Hepatocyte (in vitro differentiated cells): ENCODE data around the gene DVL1. TPM values are rescaled to one million over a fixed set of nuclear protein-coding genes. Genes with fewer than 3 reads are reported as not detected.

Experiments used
- DNase-seq: peaks from one replicate; pipeline ENCODE4 v3.0.0-alpha.2; 2016; ENCODE audit warnings: low spot score
- H2AFZ ChIP-seq: fragments of 200-600 bp; sonication (generic); 2 replicates; pipeline ENCODE4 v1.6.0; 2016; ENCODE audit warnings: antibody characterized with exemption, mild to moderate bottlenecking
- H3K27ac ChIP-seq: fragments of 200-600 bp; sonication (generic); 2 replicates; pipeline ENCODE4 v1.5.1; 2016; ENCODE audit warnings: mild to moderate bottlenecking
- H3K27me3 ChIP-seq: fragments of 200-600 bp; sonication (generic); 2 replicates; pipeline ENCODE4 v1.6.1; 2016
- H3K36me3 ChIP-seq: fragments of 200-600 bp; sonication (generic); replicated peaks from 2 replicates; pipeline ENCODE4 v1.5.1; 2016; ENCODE audit warnings: low read depth; ENCODE audit not compliant: insufficient read depth
- H3K4me1 ChIP-seq: fragments of 200-600 bp; sonication (generic); 2 replicates; pipeline ENCODE4 v1.5.1; 2016; ENCODE audit warnings: mild to moderate bottlenecking, moderate library complexity; ENCODE audit not compliant: insufficient read depth
- H3K4me2 ChIP-seq: fragments of 200-600 bp; sonication (generic); 2 replicates; pipeline ENCODE4 v1.6.0; 2016
- H3K4me3 ChIP-seq: fragments of 200-600 bp; sonication (generic); 2 replicates; pipeline ENCODE4 v1.5.1; 2016; ENCODE audit warnings: mild to moderate bottlenecking
- H3K79me2 ChIP-seq: fragments of 200-600 bp; sonication (generic); 2 replicates; pipeline ENCODE4 v1.6.0; 2017; ENCODE audit warnings: mild to moderate bottlenecking
- H3K9me2 ChIP-seq: fragments of 200-600 bp; sonication (generic); replicated peaks from 2 replicates; pipeline ENCODE4 v1.6.0; 2017; ENCODE audit warnings: mild to moderate bottlenecking; ENCODE audit not compliant: insufficient read depth
- H3K9me3 ChIP-seq: fragments of 200-600 bp; sonication (generic); 2 replicates; pipeline ENCODE4 v1.5.1; 2016; ENCODE audit warnings: low read depth, mild to moderate bottlenecking
- H4K20me1 ChIP-seq: fragments of 200-600 bp; sonication (generic); 2 replicates; pipeline ENCODE4 v1.6.0; 2016; ENCODE audit warnings: mild to moderate bottlenecking; ENCODE audit not compliant: insufficient read depth, poor library complexity, severe bottlenecking
- CTCF ChIP-seq: fragments of 200-600 bp; sonication (generic); IDR thresholded peaks from 2 replicates; pipeline ENCODE4 v1.5.1; 2016; ENCODE audit warnings: antibody characterized with exemption, mild to moderate bottlenecking; ENCODE audit not compliant: poor library complexity
- EZH2 ChIP-seq: fragments of 200-600 bp; sonication (generic); IDR thresholded peaks from 2 replicates; pipeline ENCODE4 v1.6.1; 2016; ENCODE audit warnings: antibody characterized with exemption, mild to moderate bottlenecking, borderline replicate concordance
- EZH2phosphoT487 ChIP-seq: fragments of 200-600 bp; sonication (generic); IDR thresholded peaks from one replicate; pipeline ENCODE4 v1.6.1; 2018; ENCODE audit warnings: antibody characterized with exemption, mild to moderate bottlenecking, low read depth, moderate library complexity; ENCODE audit not compliant: unreplicated experiment, severe bottlenecking
- WGBS: methylation state at CpG from one replicate; pipeline ENCODE4 v1.1.6; 2016; ENCODE audit warnings: low lambda C conversion rate; ENCODE audit errors: missing lambda C conversion rate; 5-methylcytosine and 5-hydroxymethylcytosine counted together
- polyA plus RNA-seq: library from polyadenylated mRNA; unstranded; fragments of >200 nt; fragmentation: Nextera tagmentation; extraction: Ambion mirVana; gene quantifications from 2 replicates; pipeline ENCODE4 v1.2.1, GENCODE V29; 2016
- total RNA-seq: library from RNA; depleted of rRNA; stranded (reverse); fragments of >200 nt; gene quantifications from 2 replicates; pipeline ENCODE4 v1.2.3, GENCODE V29; 2014

The DVL1 gene
- total and polyA plus RNA-seq, 2 experiments from 2014 or later = 49.1 to 61.6 TPM

GRCh38 chr1:1291548-1292441 is 57.4 kb downstream of the DVL1 start:
- no peak overlapping the region for H2AFZ ChIP-seq
- no peak overlapping the region for H3K27ac ChIP-seq
- no peaks in the 10 kb centered on the region for H3K27me3 ChIP-seq
- H4K20me1 ChIP-seq = no peaks in the 10 kb centered on the region
- H3K36me3 ChIP-seq = no peaks in the 10 kb centered on the region
- H3K9me3 ChIP-seq = no peaks in the 10 kb centered on the region
- no peaks in the 10 kb centered on the region for H3K4me1 ChIP-seq
- no peak overlapping the region for H3K4me2 ChIP-seq
- no peak overlapping the region for H3K4me3 ChIP-seq
- DNase-seq = peak; percentile 83
- 57% methylated on average over 44 of the region's 45 CpGs for WGBS
- H3K9me2 ChIP-seq = no peaks in the 10 kb centered on the region
- TF ChIP-seq EZH2 = no peak
- peak; percentile 62 for TF ChIP-seq CTCF
- H3K79me2 ChIP-seq = no peaks in the 10 kb centered on the region

- H3K4me2 ChIP-seq = no peak overlapping the region
- no peaks in the 10 kb centered on the region for H3K4me1 ChIP-seq
- no peaks in the 10 kb centered on the region for H4K20me1 ChIP-seq
- TF ChIP-seq EZH2phosphoT487 = no peak
- TF ChIP-seq EZH2 = no peak
- TF ChIP-seq CTCF = no peak
- H3K9me2 ChIP-seq = no peaks in the 10 kb centered on the region
- WGBS = 76% methylated on average over 27 of the region's 28 CpGs
- H3K4me3 ChIP-seq = no peak overlapping the region
- DNase-seq = no peak
- H3K9me3 ChIP-seq = no peaks in the 10 kb centered on the region
- no peak overlapping the region for H3K27ac ChIP-seq
- no peaks in the 10 kb centered on the region for H3K27me3 ChIP-seq
- H2AFZ ChIP-seq = no peak overlapping the region
- H3K79me2 ChIP-seq = no peaks in the 10 kb centered on the region
- no peaks in the 10 kb centered on the region for H3K36me3 ChIP-seq
Observed at GRCh38 chr1:1291023-1291528, 58.1 kb downstream of the DVL1 start.

GRCh38 chr1:1290238-1290731 is 58.9 kb downstream of the DVL1 start:
- no peaks in the 10 kb centered on the region for H3K9me3 ChIP-seq
- no peak for TF ChIP-seq EZH2phosphoT487
- TF ChIP-seq CTCF = peak; percentile 46
- no peak overlapping the region for H3K27ac ChIP-seq
- H3K4me1 ChIP-seq = no peaks in the 10 kb centered on the region
- H2AFZ ChIP-seq = no peak overlapping the region
- H3K79me2 ChIP-seq = no peaks in the 10 kb centered on the region
- H3K9me2 ChIP-seq = no peaks in the 10 kb centered on the region
- DNase-seq = peak; percentile 75
- H3K4me3 ChIP-seq = no peak overlapping the region
- 63% methylated on average over 15 of the region's 15 CpGs for WGBS
- no peak overlapping the region for H3K4me2 ChIP-seq
- H4K20me1 ChIP-seq = no peaks in the 10 kb centered on the region
- no peaks in the 10 kb centered on the region for H3K36me3 ChIP-seq
- H3K27me3 ChIP-seq = no peaks in the 10 kb centered on the region
